GM21515 (cell line): ENCODE measurements around the gene IGLL1.
"Not testable (repeated sequence)": the region's sequence is repeated elsewhere in the genome, so short reads cannot be mapped to it uniquely, and the experiment has no call there.

Source experiments
- ATAC-seq: cut with Tn5 transposase; IDR thresholded peaks from one replicate; pipeline ENCODE4 v1.9.1; 2021; ENCODE audit not compliant: unreplicated experiment

The IGLL1 gene

GRCh38 chr22:23564276-23564675 lies 15.8 kb downstream of the IGLL1 start:
- ATAC-seq: no peak

DNA sequence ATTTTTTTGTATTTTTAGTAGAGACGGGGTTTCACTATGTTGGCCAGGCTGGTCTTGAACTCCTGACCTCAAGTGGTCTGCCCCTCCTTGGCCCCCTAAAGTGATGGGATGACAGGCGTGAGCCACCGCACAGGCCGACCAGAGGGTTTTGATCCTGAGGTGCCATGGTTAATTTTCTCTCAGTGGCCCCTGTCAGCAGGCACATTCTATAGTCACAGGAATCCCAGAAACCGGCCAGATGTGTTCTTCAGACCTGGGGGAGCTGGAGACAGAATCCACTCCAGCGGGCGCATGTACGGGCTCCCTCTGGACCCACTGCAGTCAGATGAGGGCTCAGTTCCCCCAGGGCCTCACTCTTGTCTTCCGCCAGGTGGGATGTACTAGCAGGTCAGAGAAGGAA lies 17.0 kb downstream of the IGLL1 start:
- no peak for ATAC-seq

- ATAC-seq: no peak
These were observed 17.9 kb downstream of the IGLL1 start for GRCh38 chr22:23562186-23562585.

DNA sequence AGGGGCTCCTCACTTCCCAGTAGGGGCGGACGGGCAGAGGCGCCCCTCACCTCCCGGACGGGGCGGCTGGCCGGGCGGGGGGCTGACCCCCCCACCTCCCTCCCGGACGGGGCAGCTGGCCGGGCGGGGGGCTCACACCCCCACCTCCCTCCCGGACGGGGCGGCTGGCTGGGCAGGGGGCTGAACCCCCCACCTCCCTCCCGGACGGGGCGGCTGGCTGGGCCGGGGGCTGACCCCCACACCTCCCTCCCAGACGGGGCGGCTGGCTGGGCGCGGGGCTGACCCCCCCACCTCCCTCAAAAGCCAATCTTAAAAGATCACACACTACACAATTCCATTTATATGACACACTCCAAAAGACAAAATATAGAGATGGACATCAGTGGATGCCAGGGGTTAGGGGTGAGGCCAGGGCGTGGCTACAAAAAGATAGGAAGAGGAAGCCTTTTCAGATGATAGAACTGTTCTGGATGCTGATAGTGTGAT lies 19.0 kb downstream of the IGLL1 start:
- not testable (repeated sequence) for ATAC-seq

- ATAC-seq: not testable (repeated sequence)
These were observed 19.9 kb downstream of the IGLL1 start for GRCh38 chr22:23560215-23560614.

- ATAC-seq: no peak
These were observed 22.6 kb downstream of the IGLL1 start for GRCh38 chr22:23557467-23557866.

DNA sequence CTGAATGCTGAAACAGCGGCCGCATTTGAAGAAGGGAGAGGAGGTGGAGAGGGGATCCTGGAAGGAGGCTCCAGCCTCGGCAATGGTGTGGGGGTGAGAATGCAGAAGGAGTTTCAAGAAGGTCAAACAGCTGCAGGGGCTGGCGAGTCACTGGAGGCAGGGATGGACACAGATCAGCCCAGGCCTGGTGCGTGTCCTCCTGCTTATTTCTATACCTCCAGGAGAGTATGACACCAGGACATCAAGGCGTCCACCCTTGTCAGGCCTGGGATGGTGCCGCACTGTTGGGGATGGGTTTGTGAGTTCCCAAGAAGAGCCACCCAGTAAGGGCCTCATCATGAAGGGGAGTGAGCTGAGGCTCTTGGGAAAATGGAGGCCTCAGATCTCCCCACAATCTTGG lies 23.1 kb downstream of the IGLL1 start:
- no peak for ATAC-seq

- ATAC-seq: no peak
These were observed 24.0 kb downstream of the IGLL1 start for GRCh38 chr22:23556026-23556620.

- no peak for ATAC-seq
These were observed 25.0 kb downstream of the IGLL1 start for GRCh38 chr22:23555118-23555517.

GRCh38 chr22:23553924-23554870 lies 25.9 kb downstream of the IGLL1 start:
- ATAC-seq: no peak

GRCh38 chr22:23553438-23553837 lies 26.7 kb downstream of the IGLL1 start:
- ATAC-seq: no peak

- no peak for ATAC-seq
These were observed 27.5 kb downstream of the IGLL1 start for GRCh38 chr22:23552573-23552972.

DNA sequence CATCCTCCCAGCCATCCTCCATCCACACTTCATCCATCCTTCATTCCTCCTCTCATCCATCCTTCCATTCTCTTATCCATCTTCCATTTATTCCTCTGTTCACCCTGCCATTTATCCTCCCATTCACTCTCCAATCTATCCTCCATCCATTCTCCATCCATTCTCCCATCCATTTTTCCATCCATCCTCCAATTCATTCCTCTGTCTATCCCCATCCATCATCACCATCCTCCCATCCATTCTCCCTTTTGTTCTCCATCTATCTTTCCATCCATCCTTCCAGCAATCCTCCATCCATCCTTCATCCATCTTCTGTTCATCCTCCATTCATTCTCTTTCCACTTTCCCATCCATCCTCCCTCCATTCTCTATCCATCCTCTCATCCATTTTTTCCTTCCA lies 28.7 kb downstream of the IGLL1 start:
- no peak for ATAC-seq

GRCh38 chr22:23550049-23550650 lies 29.9 kb downstream of the IGLL1 start:
- no peak for ATAC-seq

GRCh38 chr22:23549198-23549595 lies 30.9 kb downstream of the IGLL1 start:
- no peak for ATAC-seq

GRCh38 chr22:23548501-23549197 lies 31.4 kb downstream of the IGLL1 start:
- ATAC-seq: no peak

DNA sequence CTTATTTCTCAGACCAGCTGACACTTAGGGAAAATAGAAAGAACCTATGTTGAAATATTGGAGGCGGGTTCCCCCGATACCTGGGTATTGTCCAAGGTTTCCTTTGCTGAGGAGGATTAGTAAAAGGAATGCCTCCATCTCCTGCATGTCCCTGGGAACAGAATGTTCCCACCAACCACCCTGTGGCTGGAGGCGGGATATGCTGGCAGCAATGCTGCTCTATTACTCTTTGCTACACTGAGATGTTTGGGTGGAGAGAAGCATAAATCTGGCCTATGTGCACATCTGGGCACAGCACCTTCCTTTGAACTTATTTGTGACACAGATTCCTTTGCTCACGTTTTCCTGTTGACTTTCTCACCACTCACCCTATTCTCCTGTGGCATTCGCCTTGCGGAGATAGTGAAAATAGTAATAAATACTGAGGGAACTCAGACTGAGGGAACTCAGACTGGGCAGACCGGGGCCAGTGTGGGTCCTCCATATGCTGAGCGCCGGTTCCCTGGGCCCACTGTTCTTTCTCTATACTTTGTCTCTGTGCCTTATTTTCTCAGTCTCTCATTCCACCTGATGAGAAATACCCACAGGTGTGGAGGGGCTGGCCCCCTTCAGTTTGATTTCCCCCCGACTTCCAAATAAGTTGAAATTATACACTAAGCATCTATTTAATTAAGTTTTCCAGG lies 32.1 kb downstream of the IGLL1 start:
- ATAC-seq: no peak

DNA sequence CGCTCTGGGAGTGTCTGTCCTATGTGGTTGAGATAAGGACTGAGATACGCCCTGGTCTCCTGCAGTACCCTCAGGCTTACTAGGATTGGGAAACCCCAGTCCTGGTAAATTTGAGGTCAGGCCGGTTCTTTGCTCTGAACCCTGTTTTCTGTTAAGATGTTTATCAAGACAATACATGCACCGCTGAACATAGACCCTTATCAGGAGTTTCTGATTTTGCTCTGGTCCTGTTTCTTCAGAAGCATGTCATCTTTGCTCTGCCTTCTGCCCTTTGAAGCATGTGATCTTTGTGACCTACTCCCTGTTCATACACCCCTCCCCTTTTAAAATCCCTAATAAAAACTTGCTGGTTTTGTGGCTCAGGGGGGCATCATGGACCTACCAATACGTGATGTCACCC lies 32.7 kb downstream of the IGLL1 start:
- ATAC-seq: not testable (repeated sequence)

DNA sequence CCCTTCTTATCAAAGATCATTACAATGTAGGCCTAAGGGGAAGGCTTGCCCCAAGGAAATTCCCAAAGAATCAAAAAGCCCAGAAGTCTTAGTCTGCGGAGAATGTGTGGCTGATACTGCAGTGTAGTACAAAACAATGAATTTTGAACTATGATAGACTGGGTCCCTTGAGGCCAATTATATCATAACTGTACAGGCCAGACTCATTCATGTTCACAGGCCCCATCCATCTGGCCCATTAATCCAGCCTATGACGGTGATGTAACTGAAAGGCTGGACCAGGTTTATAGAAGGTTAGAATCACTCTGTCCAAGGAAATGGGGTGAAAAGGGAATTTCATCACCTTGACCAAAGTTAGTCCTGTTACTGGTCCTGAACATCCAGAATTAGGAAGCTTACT lies 35.2 kb downstream of the IGLL1 start:
- no peak for ATAC-seq

- not testable (repeated sequence) for ATAC-seq
These were observed 36.5 kb downstream of the IGLL1 start for GRCh38 chr22:23543506-23544000.
